Liver (tissue), 9 donors: ENCODE measurements around the gene IGF1. TPM values are rescaled to one million over a fixed set of nuclear protein-coding genes. Genes with fewer than 3 reads are reported as not detected.

Source experiments
- DNase-seq: peaks from one replicate; pipeline ENCODE4 v3.0.0-alpha.2; 2017; ENCODE audit warnings: low spot score
- H3K27ac ChIP-seq, 2 donors: one replicate each; pipeline ENCODE4 v1.7.0; 2013; ENCODE audit warnings: inconsistent platforms in 2 of 2, low read length in 2 of 2, control low read depth in 1 of 2, low read depth in 1 of 2, mild to moderate bottlenecking in 1 of 2
- H3K27me3 ChIP-seq, 4 donors: one replicate each; pipeline versions ENCODE4 v1.6.1 to v1.7.0; 2013; ENCODE audit warnings: low read length in 3 of 4, inconsistent platforms in 1 of 4, mild to moderate bottlenecking in 1 of 4, moderate library complexity in 1 of 4; ENCODE audit not compliant: control insufficient read depth in 4 of 4, insufficient read depth in 4 of 4
- H3K36me3 ChIP-seq, 4 donors: one replicate each; pipeline versions ENCODE4 v1.6.1 to v1.7.0; 2013; ENCODE audit warnings: low read length in 3 of 4, mild to moderate bottlenecking in 3 of 4, low read depth in 1 of 4, moderate library complexity in 1 of 4; ENCODE audit not compliant: control insufficient read depth in 4 of 4, insufficient read depth in 3 of 4
- H3K4me1 ChIP-seq, 4 donors: one replicate each; pipeline versions ENCODE4 v1.6.1 to v1.7.0; 2013; ENCODE audit warnings: low read length in 3 of 4, mild to moderate bottlenecking in 3 of 4, moderate library complexity in 1 of 4; ENCODE audit not compliant: control insufficient read depth in 4 of 4, insufficient read depth in 4 of 4
- H3K4me3 ChIP-seq, 3 donors: one replicate each; pipeline versions ENCODE4 v1.6.1 to v1.7.0; 2013; ENCODE audit warnings: low read length in 3 of 3, control low read depth in 1 of 3, low read depth in 1 of 3, mild to moderate bottlenecking in 1 of 3
- H3K9ac ChIP-seq, 2 donors: one replicate each; pipeline ENCODE4 v1.7.0; 2013; ENCODE audit warnings: low read length in 2 of 2, mild to moderate bottlenecking in 2 of 2, moderate library complexity in 2 of 2, control low read depth in 1 of 2, low read depth in 1 of 2
- H3K9me3 ChIP-seq, 4 donors: one replicate each; pipeline versions ENCODE4 v1.6.1 to v1.7.0; 2013; ENCODE audit warnings: low read length in 3 of 4; ENCODE audit not compliant: control insufficient read depth in 4 of 4
- ATF3 ChIP-seq: IDR thresholded peaks from 2 replicates; pipeline ENCODE4 v1.6.1; 2016; ENCODE audit warnings: antibody characterized with exemption
- FOXA1 ChIP-seq: IDR thresholded peaks from 2 replicates; pipeline ENCODE4 v1.6.1; 2016; ENCODE audit warnings: antibody characterized with exemption
- GABPA ChIP-seq, 2 donors: IDR thresholded peaks in 1 of 2; conservative IDR thresholded peaks in 1 of 2; 2 replicates each; pipeline ENCODE4 v1.6.1; 2016; ENCODE audit warnings: antibody characterized with exemption in 2 of 2, mild to moderate bottlenecking in 1 of 2, moderate library complexity in 1 of 2
- HNF4A ChIP-seq, 2 donors: conservative IDR thresholded peaks; 2 replicates each; pipeline ENCODE4 v1.6.1; 2016; ENCODE audit warnings: antibody characterized with exemption in 2 of 2, mild to moderate bottlenecking in 2 of 2
- HNF4G ChIP-seq: IDR thresholded peaks from 2 replicates; pipeline ENCODE4 v1.6.1; 2016; ENCODE audit warnings: antibody characterized with exemption
- MAX ChIP-seq: IDR thresholded peaks from 2 replicates; pipeline ENCODE4 v1.6.1; 2016; ENCODE audit warnings: antibody characterized with exemption
- NR2F2 ChIP-seq: IDR thresholded peaks from 2 replicates; pipeline ENCODE4 v1.6.1; 2016; ENCODE audit warnings: antibody characterized with exemption
- RAD21 ChIP-seq, 2 donors: IDR thresholded peaks; 2 replicates each; pipeline ENCODE4 v1.6.1; 2016; ENCODE audit warnings: antibody characterized with exemption in 2 of 2, mild to moderate bottlenecking in 2 of 2
- RXRA ChIP-seq, 2 donors: IDR thresholded peaks; 2 replicates each; pipeline ENCODE4 v1.6.1; 2017 to 2018; ENCODE audit warnings: antibody characterized with exemption in 2 of 2, mild to moderate bottlenecking in 1 of 2
- SP1 ChIP-seq: IDR thresholded peaks from 2 replicates; pipeline ENCODE4 v1.6.1; 2018; ENCODE audit warnings: antibody characterized with exemption, mild to moderate bottlenecking
- WGBS: extraction: QIAGEN DNeasy Blood & Tissue Kit; methylation state at CpG from one replicate; pipeline ENCODE4 v1.1.7; 2013; 5-methylcytosine and 5-hydroxymethylcytosine counted together
- polyA plus RNA-seq, 2 donors: library from polyadenylated mRNA; stranded (reverse) in 1 of 2; unstranded in 1 of 2; fragments of 200-250 nt in 1 of 2; fragments of >200 nt in 1 of 2; fragmentation: Nextera tagmentation in 1 of 2; extraction: Ambion mirVana in 1 of 2; gene quantifications; one replicate each; pipeline versions ENCODE4 v1.2.1 to v1.2.3, GENCODE V29; 2013 to 2015
- total RNA-seq, 2 donors: library from RNA; depleted of rRNA; stranded (reverse); fragments of >200 nt; gene quantifications; one replicate each; pipeline ENCODE4 v1.2.3, GENCODE V29; 2014
- TF ChIP-seq, protein P1 (sequence below): IDR thresholded peaks from 2 replicates; pipeline ENCODE4 v1.6.1; 2016; ENCODE audit warnings: antibody characterized with exemption
- TF ChIP-seq, protein P2 (sequence below): IDR thresholded peaks from 2 replicates; pipeline ENCODE4 v1.6.1; 2016; ENCODE audit warnings: antibody characterized with exemption, mild to moderate bottlenecking
- donor health status: healthy.
- donor health status: healthy.
- donor health status: healthy.
- donor health status: healthy.
- donor health status: healthy.

Gene IGF1
- total and polyA plus RNA-seq, 4 donors, result 0.61 to 118 (median 33.3) TPM

DNA sequence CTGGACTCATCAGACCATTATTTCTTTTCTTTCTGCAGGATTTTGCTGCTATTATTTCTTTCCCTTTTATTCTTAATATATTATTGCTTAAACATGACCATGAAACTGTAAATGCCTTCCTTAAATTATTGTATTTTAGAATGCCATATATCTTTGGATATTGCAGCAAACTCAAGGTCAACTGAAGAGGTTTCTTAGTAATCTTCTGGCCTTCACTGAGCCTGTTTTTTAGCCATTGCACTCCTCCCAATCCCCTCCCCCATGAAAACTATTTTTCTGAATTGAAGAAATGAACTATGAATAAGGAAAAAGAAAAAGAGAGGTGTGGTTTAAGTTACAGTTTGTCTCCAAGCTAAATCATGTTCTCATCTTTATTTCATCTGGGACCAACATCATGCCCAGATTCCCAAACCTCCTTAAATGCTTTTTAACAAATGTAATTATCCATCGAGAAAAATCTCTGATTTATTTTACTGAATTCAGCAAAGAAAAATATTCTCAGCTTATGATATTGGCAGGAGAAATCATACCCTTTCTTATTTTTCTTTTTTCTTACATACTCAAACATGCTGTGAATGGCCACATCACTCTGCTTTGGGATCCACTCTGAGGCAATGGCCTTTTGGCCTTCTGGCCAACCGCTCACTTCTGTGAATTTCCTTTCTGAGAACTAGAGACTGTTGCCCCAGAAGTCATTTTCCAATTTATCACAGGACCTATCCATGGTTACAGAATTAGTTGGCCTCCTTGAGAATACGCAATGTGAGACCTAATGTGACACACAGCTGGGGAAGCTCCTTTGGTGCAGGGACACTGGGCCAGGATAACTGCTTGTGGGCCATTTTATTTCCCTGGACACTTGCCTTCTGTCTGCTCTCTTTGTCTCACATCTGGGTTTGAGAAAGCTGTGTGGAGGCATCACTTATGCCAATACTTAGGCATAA, 50.9 kb downstream of the IGF1 start:
- H3K4me3 ChIP-seq, result no peak overlapping the region
- no peaks in the 10 kb centered on the region for H3K27me3 ChIP-seq
- H3K27ac ChIP-seq, result no peak overlapping the region
- no peak overlapping the region for H3K9ac ChIP-seq
- peaks cover 7 to 39% (median 27%) of the 10 kb centered on the region in 4 donors for H3K4me1 ChIP-seq
- H3K9me3 ChIP-seq, result no peaks in the 10 kb centered on the region
- 85% methylated on average over 3 of the region's 3 CpGs for WGBS
- H3K36me3 ChIP-seq, result peaks cover 0 to 4% (median 4%) of the 10 kb centered on the region in 4 donors
- TF ChIP-seq MAX, result no peak
- peak; percentile 47 for TF ChIP-seq NR2F2
- no peak for TF ChIP-seq ATF3
- TF ChIP-seq RAD21 (IDR thresholded peaks at IDR 0.05), result peak in 1 of 2 donors; percentile 13
- no peak for TF ChIP-seq HNF4A (conservative IDR thresholded peaks at IDR 0.05)
- TF ChIP-seq, protein P1, sequence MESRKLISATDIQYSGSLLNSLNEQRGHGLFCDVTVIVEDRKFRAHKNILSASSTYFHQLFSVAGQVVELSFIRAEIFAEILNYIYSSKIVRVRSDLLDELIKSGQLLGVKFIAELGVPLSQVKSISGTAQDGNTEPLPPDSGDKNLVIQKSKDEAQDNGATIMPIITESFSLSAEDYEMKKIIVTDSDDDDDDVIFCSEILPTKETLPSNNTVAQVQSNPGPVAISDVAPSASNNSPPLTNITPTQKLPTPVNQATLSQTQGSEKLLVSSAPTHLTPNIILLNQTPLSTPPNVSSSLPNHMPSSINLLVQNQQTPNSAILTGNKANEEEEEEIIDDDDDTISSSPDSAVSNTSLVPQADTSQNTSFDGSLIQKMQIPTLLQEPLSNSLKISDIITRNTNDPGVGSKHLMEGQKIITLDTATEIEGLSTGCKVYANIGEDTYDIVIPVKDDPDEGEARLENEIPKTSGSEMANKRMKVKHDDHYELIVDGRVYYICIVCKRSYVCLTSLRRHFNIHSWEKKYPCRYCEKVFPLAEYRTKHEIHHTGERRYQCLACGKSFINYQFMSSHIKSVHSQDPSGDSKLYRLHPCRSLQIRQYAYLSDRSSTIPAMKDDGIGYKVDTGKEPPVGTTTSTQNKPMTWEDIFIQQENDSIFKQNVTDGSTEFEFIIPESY, result no peak
- TF ChIP-seq GABPA (IDR thresholded peaks at IDR 0.05 in 1 of 2, conservative IDR thresholded peaks at IDR 0.05 in 1 of 2), result no peak
- TF ChIP-seq, protein P2, sequence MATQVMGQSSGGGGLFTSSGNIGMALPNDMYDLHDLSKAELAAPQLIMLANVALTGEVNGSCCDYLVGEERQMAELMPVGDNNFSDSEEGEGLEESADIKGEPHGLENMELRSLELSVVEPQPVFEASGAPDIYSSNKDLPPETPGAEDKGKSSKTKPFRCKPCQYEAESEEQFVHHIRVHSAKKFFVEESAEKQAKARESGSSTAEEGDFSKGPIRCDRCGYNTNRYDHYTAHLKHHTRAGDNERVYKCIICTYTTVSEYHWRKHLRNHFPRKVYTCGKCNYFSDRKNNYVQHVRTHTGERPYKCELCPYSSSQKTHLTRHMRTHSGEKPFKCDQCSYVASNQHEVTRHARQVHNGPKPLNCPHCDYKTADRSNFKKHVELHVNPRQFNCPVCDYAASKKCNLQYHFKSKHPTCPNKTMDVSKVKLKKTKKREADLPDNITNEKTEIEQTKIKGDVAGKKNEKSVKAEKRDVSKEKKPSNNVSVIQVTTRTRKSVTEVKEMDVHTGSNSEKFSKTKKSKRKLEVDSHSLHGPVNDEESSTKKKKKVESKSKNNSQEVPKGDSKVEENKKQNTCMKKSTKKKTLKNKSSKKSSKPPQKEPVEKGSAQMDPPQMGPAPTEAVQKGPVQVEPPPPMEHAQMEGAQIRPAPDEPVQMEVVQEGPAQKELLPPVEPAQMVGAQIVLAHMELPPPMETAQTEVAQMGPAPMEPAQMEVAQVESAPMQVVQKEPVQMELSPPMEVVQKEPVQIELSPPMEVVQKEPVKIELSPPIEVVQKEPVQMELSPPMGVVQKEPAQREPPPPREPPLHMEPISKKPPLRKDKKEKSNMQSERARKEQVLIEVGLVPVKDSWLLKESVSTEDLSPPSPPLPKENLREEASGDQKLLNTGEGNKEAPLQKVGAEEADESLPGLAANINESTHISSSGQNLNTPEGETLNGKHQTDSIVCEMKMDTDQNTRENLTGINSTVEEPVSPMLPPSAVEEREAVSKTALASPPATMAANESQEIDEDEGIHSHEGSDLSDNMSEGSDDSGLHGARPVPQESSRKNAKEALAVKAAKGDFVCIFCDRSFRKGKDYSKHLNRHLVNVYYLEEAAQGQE, result no peak
- peak; percentile 28 to 31 for TF ChIP-seq RXRA (IDR thresholded peaks at IDR 0.05)
- TF ChIP-seq FOXA1, result no peak
- no peak for TF ChIP-seq HNF4G
- TF ChIP-seq SP1, result peak; percentile 16
- no peak for DNase-seq

- H3K4me1 ChIP-seq, result peaks cover 7 to 45% (median 31%) of the 10 kb centered on the region in 4 donors
- no peaks in the 10 kb centered on the region for H3K27me3 ChIP-seq
- no peaks in the 10 kb centered on the region for H3K9me3 ChIP-seq
- H3K27ac ChIP-seq, result no peak overlapping the region
- TF ChIP-seq, protein P1, result no peak
- TF ChIP-seq RXRA (IDR thresholded peaks at IDR 0.05), result no peak
- TF ChIP-seq GABPA (IDR thresholded peaks at IDR 0.05 in 1 of 2, conservative IDR thresholded peaks at IDR 0.05 in 1 of 2), result no peak
- peak; percentile 55 to 62 for TF ChIP-seq HNF4A (conservative IDR thresholded peaks at IDR 0.05)
- H3K4me3 ChIP-seq, result no peak overlapping the region
- peaks cover 0 to 4% (median 4%) of the 10 kb centered on the region in 4 donors for H3K36me3 ChIP-seq
- WGBS, result 65% methylated on average over 7 of the region's 7 CpGs
- no peak overlapping the region for H3K9ac ChIP-seq
- no peak for DNase-seq
Measured at GRCh38 chr12:102427543-102427941, 52.8 kb downstream of the IGF1 start.
